Sigmoid colon (tissue), 4 donors: ENCODE measurements around the gene ASIC3.
A peak's percentile ranks its signal among the peaks of the same experiment; 100 is the strongest.

Experiments used
- POLR2A ChIP-seq, 2 donors: fragments of 450-650 bp; IDR thresholded peaks; one replicate each; pipeline ENCODE4 v1.6.1; 2016; ENCODE audit warnings: antibody characterized with exemption in 2 of 2, mild to moderate bottlenecking in 2 of 2, moderate library complexity in 2 of 2
- POLR2AphosphoS5 ChIP-seq, 4 donors: sonication (generic); formaldehyde crosslinking; IDR thresholded peaks; one replicate each; pipeline ENCODE4 v1.6.1; 2017; ENCODE audit warnings: antibody characterized with exemption in 4 of 4
- TF ChIP-seq, protein P1 (sequence below), 4 experiments: fragments of 450-650 bp in 3 of 4; fragments of 200-600 bp in 1 of 4; IDR thresholded peaks; one replicate each; pipeline ENCODE4 v1.5.1; 2016 to 2019; ENCODE audit warnings: antibody characterized with exemption in 4 of 4, mild to moderate bottlenecking in 3 of 4, moderate library complexity in 2 of 4

DNA sequence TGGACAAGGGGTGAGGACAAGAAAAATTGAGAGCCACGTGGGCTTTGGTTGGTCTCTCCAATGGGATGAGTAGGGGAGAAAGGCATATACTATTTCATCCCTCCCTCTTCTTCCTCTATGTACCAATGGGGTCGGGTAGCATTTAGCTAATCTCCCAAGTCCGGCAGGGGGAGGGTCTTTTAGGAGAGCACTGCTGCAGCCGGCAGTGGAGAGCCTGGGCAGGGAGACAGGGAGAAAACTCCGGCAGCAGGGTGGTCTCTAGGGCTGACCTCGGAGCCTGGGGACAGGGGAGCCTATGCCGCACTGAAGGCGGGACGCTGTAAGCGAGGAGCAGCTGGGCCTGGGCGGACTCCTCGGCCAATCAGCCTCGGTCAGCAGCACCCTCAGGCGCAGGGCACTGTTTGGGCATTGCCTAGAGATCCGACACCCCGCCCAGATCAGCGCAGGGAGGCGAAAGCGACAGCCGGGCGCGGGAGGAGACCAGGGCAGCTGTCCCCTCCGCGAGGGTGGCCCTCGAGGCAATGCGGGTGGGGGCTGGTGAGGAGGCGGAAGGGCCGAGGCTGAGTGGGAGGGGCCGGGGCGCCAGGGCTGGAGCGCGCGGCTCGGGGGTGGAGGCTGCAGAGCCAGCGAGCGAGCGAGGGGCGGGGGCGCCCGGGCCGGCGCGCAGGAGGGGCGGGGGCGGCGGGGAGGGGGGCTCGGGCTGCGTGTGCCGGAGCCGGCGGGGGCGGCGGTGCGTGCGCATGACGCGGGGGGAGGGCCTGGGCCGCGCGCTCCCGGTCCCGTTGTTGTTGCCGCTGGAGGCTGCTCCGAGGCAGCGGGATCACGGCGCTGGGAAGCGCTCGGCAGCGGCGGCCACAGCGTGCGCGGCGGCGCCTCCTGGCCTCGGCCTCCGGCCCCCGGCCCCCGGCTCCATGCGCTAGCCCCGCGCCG, 37.6 kb downstream of the ASIC3 start, which contains the start of gene AGAP3:
- TF ChIP-seq, protein P1, sequence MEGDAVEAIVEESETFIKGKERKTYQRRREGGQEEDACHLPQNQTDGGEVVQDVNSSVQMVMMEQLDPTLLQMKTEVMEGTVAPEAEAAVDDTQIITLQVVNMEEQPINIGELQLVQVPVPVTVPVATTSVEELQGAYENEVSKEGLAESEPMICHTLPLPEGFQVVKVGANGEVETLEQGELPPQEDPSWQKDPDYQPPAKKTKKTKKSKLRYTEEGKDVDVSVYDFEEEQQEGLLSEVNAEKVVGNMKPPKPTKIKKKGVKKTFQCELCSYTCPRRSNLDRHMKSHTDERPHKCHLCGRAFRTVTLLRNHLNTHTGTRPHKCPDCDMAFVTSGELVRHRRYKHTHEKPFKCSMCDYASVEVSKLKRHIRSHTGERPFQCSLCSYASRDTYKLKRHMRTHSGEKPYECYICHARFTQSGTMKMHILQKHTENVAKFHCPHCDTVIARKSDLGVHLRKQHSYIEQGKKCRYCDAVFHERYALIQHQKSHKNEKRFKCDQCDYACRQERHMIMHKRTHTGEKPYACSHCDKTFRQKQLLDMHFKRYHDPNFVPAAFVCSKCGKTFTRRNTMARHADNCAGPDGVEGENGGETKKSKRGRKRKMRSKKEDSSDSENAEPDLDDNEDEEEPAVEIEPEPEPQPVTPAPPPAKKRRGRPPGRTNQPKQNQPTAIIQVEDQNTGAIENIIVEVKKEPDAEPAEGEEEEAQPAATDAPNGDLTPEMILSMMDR (IDR thresholded peaks at IDR 0.05): no peak
- TF ChIP-seq POLR2A (IDR thresholded peaks at IDR 0.05): peak in 1 of 2 donors; percentile 69
- TF ChIP-seq POLR2AphosphoS5 (IDR thresholded peaks at IDR 0.05): peak; percentile 90 to 93 (median 92)
